GM20000 (cell line): ENCODE results near the gene PRRG2.
"Not testable (repeated sequence)": the region's sequence is repeated elsewhere in the genome, so short reads cannot be mapped to it uniquely, and the experiment has no call there.

Source experiments
- DNase-seq: peaks from one replicate; pipeline ENCODE4 v3.0.0; 2012; ENCODE audit warnings: low spot score
- TF ChIP-seq, protein P1 (sequence below): IDR thresholded peaks from 2 replicates; pipeline ENCODE4 v1.5.1; 2012; ENCODE audit warnings: mild to moderate bottlenecking, control low read depth; ENCODE audit errors: extremely low read depth, missing control alignments

PRRG2 gene

DNA sequence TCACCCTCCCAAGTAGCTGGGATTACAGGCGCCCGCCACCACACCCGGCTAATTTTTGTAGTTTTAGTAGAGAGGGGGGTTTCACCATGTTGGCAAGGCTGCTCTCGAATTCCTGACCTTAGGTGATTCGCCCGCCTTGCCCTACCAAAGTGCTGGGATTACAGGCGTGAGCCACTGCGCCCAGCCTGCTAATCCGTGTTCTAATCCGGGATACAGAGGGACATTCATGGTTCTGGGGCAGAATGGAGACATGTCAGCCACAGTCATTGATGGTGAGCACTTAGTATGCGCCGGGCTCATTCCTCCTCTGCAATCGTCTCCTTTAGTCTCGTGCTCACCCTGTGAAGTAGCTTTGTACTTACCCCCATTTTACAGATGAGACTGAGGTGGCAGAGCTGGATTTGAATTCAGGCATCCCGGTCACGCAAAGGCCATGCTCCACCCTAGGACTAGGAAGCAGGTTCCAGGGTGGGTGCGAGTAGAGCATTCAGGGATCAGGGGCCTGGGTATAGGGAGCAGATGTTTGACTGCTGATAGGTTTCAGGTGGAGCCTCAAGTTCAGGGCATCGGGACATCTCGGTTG, 50.6 kb downstream of the PRRG2 start:
- DNase-seq, result no peak
- TF ChIP-seq, protein P1, sequence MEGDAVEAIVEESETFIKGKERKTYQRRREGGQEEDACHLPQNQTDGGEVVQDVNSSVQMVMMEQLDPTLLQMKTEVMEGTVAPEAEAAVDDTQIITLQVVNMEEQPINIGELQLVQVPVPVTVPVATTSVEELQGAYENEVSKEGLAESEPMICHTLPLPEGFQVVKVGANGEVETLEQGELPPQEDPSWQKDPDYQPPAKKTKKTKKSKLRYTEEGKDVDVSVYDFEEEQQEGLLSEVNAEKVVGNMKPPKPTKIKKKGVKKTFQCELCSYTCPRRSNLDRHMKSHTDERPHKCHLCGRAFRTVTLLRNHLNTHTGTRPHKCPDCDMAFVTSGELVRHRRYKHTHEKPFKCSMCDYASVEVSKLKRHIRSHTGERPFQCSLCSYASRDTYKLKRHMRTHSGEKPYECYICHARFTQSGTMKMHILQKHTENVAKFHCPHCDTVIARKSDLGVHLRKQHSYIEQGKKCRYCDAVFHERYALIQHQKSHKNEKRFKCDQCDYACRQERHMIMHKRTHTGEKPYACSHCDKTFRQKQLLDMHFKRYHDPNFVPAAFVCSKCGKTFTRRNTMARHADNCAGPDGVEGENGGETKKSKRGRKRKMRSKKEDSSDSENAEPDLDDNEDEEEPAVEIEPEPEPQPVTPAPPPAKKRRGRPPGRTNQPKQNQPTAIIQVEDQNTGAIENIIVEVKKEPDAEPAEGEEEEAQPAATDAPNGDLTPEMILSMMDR, result no peak

DNA sequence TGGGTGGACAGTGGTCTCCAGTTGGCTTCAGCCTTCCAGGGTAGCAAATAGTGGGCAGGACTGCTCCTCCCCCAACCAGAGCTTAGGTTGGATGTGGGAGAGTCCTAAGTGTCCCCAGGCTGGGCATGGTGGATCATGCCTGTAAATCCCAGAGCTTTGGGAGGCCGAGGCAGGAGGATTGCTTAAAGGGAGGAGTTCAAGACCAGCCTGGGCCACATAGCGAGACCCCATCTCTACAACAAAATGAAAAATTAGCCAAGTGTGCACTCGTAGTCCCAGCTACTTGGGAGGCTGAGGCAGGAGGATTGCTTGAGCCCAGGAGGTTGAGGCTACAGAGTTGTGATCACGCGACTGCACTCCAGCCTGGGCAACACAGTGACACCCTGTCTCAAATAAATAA, 51.5 kb downstream of the PRRG2 start:
- TF ChIP-seq, protein P1, result no peak
- no peak for DNase-seq

DNA sequence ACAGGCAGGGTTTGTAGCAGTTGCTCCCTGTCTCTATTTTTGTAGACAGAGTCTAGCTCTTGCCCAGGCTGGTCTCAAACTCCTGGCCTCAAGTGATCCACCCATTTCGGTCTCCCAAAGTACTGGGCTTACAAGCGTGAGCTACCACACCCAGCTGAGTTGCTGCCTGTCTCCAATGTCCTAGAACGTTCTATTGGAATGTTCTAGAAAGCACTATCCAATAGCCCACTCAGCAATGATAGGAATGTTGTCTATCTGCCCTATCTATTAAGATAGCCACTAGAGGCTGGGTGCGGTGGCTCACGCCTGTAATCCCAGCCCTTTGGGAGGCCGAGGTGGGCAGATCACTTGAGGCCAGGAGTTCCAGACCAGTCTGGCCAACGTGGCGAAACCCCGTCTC, 52.2 kb downstream of the PRRG2 start:
- DNase-seq, result not testable (repeated sequence)

DNA sequence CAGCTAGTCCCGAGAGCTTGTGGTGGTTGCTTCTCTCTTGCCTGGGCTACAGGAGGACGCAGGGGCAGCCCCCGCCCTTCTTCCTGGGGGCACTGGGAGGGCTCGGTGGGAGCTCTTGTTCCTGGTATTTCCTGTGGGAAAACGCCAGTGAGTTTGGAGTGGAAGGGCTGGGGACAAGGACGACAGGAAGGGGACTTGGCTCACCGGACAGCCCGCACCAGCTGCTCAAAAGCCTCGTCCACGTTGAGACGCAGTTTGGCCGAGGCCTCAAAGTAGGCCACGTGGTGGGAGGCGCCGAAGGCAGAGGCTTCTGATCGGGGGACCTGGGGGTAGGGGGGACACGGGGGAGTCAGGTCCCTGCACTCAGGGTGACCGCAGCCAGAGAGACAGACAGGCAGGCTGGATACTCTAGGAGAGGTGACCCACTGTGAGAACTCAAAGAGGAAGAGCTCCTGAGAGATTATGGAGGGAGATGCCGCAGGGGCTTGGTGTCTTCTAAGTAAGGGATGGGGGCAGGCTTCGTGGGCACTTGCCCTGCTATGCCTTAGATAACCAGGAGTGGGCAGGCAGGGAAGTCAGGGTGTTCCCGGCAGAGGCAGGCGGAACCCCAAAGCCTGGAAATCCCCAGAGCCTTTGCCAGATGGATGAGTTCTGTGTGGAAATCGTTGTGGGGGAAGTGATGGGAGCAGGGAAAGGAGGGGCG, 54.6 kb downstream of the PRRG2 start:
- TF ChIP-seq, protein P1, result no peak

DNA sequence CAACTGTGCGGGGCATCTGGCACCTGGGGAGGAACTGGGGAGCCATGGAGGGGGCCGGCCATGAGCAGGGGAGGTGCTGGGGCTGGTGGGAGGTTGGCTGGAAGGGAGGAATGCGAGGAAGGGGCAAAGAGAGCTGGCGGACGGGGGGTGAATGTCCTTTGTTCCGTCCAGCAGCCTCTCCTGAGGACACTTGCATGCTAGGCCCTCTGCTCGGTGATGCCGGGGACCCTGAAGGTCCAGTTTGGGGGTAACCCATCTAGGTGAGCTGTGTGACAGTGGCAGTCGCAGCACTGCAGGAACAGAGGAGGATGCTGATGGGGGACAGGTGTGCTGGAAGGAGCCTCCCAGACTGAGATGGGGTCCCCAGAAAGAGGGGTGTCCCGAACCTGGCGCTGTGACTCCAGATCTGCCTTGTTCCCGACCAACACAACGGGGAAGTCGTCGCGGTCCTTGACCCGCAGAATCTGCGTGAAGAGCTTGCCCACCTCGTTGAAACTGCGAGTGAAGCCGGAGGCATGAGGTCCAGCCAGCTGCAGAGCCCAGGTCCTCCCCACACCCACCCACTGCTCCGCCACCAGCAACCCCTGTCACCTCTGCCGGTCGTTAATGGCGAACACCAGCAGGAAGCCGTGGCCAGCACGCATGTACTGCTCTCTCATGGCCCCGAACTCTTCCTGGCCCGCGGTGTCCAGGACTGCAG, 55.3 kb downstream of the PRRG2 start:
- no peak for DNase-seq
- TF ChIP-seq, protein P1, result no peak

More for the DNA sequence above, 54.6 kb downstream of the PRRG2 start:
- DNase-seq, result no peak

- no peak for DNase-seq
These were observed 57.0 kb downstream of the PRRG2 start for GRCh38 chr19:49637821-49638738.

More at GRCh38 chr19:49637821-49638738, 57.0 kb downstream of the PRRG2 start:
- TF ChIP-seq, protein P1, result no peak
